Neuronal stem cell (in vitro differentiated cells): ENCODE results near the gene ZFAND2B.

Experiments used
- DNase-seq: peaks from one replicate; pipeline ENCODE4 v3.0.0-alpha.2; 2013; ENCODE audit warnings: low spot score
- H2AFZ ChIP-seq: one replicate; pipeline ENCODE4 v1.6.1; 2013; ENCODE audit warnings: mild to moderate bottlenecking, low read length, inconsistent platforms
- H2AK5ac ChIP-seq: 2 replicates; pipeline ENCODE4 v1.6.1; 2013; ENCODE audit warnings: low read depth, mild to moderate bottlenecking, inconsistent platforms, low read length, moderate library complexity, mixed read lengths
- H2BK120ac ChIP-seq: 2 replicates; pipeline ENCODE4 v1.6.1; 2013; ENCODE audit warnings: low read depth, mild to moderate bottlenecking, inconsistent platforms, low read length, moderate library complexity, mixed read lengths
- H2BK12ac ChIP-seq: one replicate; pipeline ENCODE4 v1.6.1; 2013; ENCODE audit warnings: low read length, inconsistent platforms
- H2BK15ac ChIP-seq: 2 replicates; pipeline ENCODE4 v1.6.1; 2013; ENCODE audit warnings: mild to moderate bottlenecking, low read length, inconsistent platforms, mixed read lengths
- H2BK5ac ChIP-seq: one replicate; pipeline ENCODE4 v1.6.1; 2013; ENCODE audit warnings: inconsistent platforms, mild to moderate bottlenecking, low read length, moderate library complexity
- H3K14ac ChIP-seq: one replicate; pipeline ENCODE4 v1.6.1; 2013; ENCODE audit warnings: low read length, inconsistent platforms
- H3K18ac ChIP-seq: 2 replicates; pipeline ENCODE4 v1.6.1; 2013; ENCODE audit warnings: low read length, inconsistent platforms
- H3K23ac ChIP-seq: 2 replicates; pipeline ENCODE4 v1.6.1; 2013; ENCODE audit warnings: low read depth, mild to moderate bottlenecking, mixed read lengths, low read length, inconsistent platforms; ENCODE audit not compliant: poor library complexity
- H3K27ac ChIP-seq: replicated peaks from 3 replicates; pipeline ENCODE4 v1.5.1; 2013; ENCODE audit warnings: low read length, inconsistent platforms
- H3K27me3 ChIP-seq, 3 experiments: 2 replicates each; pipeline ENCODE4 v1.6.1; 2013; ENCODE audit warnings: low read length in 3 of 3, mild to moderate bottlenecking in 2 of 3, inconsistent platforms in 1 of 3, low read depth in 1 of 3, mixed read lengths in 1 of 3, moderate library complexity in 1 of 3; ENCODE audit not compliant: control insufficient read depth in 3 of 3, insufficient read depth in 3 of 3
- H3K36me3 ChIP-seq, 2 donors: replicated peaks in 1 of 2; 2 replicates each; pipeline ENCODE4 v1.6.1; 2013; ENCODE audit warnings: low read length in 2 of 2; ENCODE audit not compliant: control insufficient read depth in 2 of 2, insufficient read depth in 2 of 2
- H3K4ac ChIP-seq: 2 replicates; pipeline ENCODE4 v1.6.1; 2013; ENCODE audit warnings: inconsistent platforms, mild to moderate bottlenecking, low read length, moderate library complexity
- H3K4me1 ChIP-seq, 2 donors: 1 replicate in 1 of 2; 2 replicates in 1 of 2; pipeline ENCODE4 v1.6.1; 2013; ENCODE audit warnings: low read length in 2 of 2, low read depth in 1 of 2; ENCODE audit not compliant: control insufficient read depth in 2 of 2, insufficient read depth in 1 of 2
- H3K4me2 ChIP-seq: one replicate; pipeline ENCODE4 v1.6.1; 2013; ENCODE audit warnings: mild to moderate bottlenecking, low read length, inconsistent platforms; ENCODE audit not compliant: insufficient read depth, poor library complexity, severe bottlenecking
- H3K4me3 ChIP-seq, 2 donors: 2 replicates each; pipeline ENCODE4 v1.5.1; 2013; ENCODE audit warnings: low read length in 2 of 2, mild to moderate bottlenecking in 2 of 2, inconsistent platforms in 1 of 2, moderate library complexity in 1 of 2
- H3K79me1 ChIP-seq: one replicate; pipeline ENCODE4 v1.6.1; 2013; ENCODE audit warnings: low read depth, mild to moderate bottlenecking, inconsistent platforms, low read length, moderate library complexity
- H3K9ac ChIP-seq: one replicate; pipeline ENCODE4 v1.6.1; 2013; ENCODE audit warnings: mild to moderate bottlenecking, low read depth, low read length, inconsistent platforms; ENCODE audit not compliant: poor library complexity
- H3K9me3 ChIP-seq, 2 donors: replicated peaks in 1 of 2; 2 replicates each; pipeline versions ENCODE3 to v1.6.1; 2013; ENCODE audit warnings: low read length in 2 of 2, mild to moderate bottlenecking in 2 of 2, inconsistent platforms in 1 of 2, low read depth in 1 of 2, mixed read lengths in 1 of 2, moderate library complexity in 1 of 2; ENCODE audit not compliant: control insufficient read depth in 2 of 2, insufficient read depth in 1 of 2
- H4K8ac ChIP-seq: one replicate; pipeline ENCODE4 v1.6.1; 2013; ENCODE audit warnings: low read depth, mild to moderate bottlenecking, inconsistent platforms, low read length, moderate library complexity
- H4K91ac ChIP-seq: one replicate; pipeline ENCODE4 v1.6.1; 2013; ENCODE audit warnings: low read length, low read depth, mild to moderate bottlenecking, inconsistent platforms; ENCODE audit not compliant: poor library complexity
- WGBS, 2 donors: extraction: QIAGEN DNeasy Blood & Tissue Kit; methylation state at CpG; one replicate each; pipeline ENCODE4 v1.1.7; 2013; ENCODE audit warnings: missing lambda C conversion rate in 2 of 2, mixed read lengths in 1 of 2; ENCODE audit not compliant: insufficient read length in 2 of 2, insufficient replicate concordance in 1 of 2; ENCODE audit errors: extremely low coverage in 2 of 2; 5-methylcytosine and 5-hydroxymethylcytosine counted together

Gene ZFAND2B

GRCh38 chr2:219179601-219180465 is 26.7 kb upstream of the ZFAND2B start:
- no peak overlapping the region for H3K4me2 ChIP-seq

GRCh38 chr2:219180961-219181360 is 25.6 kb upstream of the ZFAND2B start:
- peaks cover 33 to 52% of the 10 kb centered on the region in 2 donors for H3K36me3 ChIP-seq
- no peak overlapping the region for H3K4ac ChIP-seq
- H3K27ac ChIP-seq = no peak overlapping the region
- peaks cover 7 to 8% of the 10 kb centered on the region in 2 donors for H3K4me1 ChIP-seq
- H3K14ac ChIP-seq = no peak overlapping the region
- no peak overlapping the region for H2AK5ac ChIP-seq
- peak overlapping the region; percentile 61 for H3K23ac ChIP-seq
- WGBS, 2 donors = no CpG with 5 or more reads among the region's 5 CpGs
- no peak overlapping the region for H3K18ac ChIP-seq
- no peaks in the 10 kb centered on the region for H3K27me3 ChIP-seq
- H2BK120ac ChIP-seq = no peak overlapping the region
- H3K4me2 ChIP-seq = no peak overlapping the region
- no peak for DNase-seq
- no peak overlapping the region for H3K9ac ChIP-seq
- peaks cover 5% of the 10 kb centered on the region for H3K79me1 ChIP-seq
- peak overlapping the region; percentile 26 for H2BK5ac ChIP-seq
- H3K9me3 ChIP-seq = no peaks in the 10 kb centered on the region
- H2BK15ac ChIP-seq = no peak overlapping the region
- no peak overlapping the region for H2AFZ ChIP-seq
- no peak overlapping the region for H2BK12ac ChIP-seq
- no peak overlapping the region for H4K8ac ChIP-seq
- H3K4me3 ChIP-seq = no peak overlapping the region
- H4K91ac ChIP-seq = no peak overlapping the region

More at GRCh38 chr2:219179601-219180465, 26.7 kb upstream of the ZFAND2B start:
- Histone ChIP-seq H4K91ac (no peak overlapping the region), H3K4me1 (peaks cover 8 to 9% of the 10 kb centered on the region in 2 donors), H3K23ac (no peak overlapping the region), H2BK5ac (no peak overlapping the region), H3K4me3 (no peak overlapping the region), H3K9ac (no peak overlapping the region), H3K27ac (no peak overlapping the region), H3K4ac (no peak overlapping the region), H3K79me1 (peaks cover 5% of the 10 kb centered on the region), H2BK15ac (no peak overlapping the region), H2AK5ac (no peak overlapping the region), H3K18ac (no peak overlapping the region), H4K8ac (no peak overlapping the region), H3K36me3 (peaks cover 35 to 54% of the 10 kb centered on the region in 2 donors), H3K14ac (no peak overlapping the region), H2AFZ (no peak overlapping the region), H2BK120ac (no peak overlapping the region), H3K27me3 (no peaks in the 10 kb centered on the region), H3K9me3 (no peaks in the 10 kb centered on the region), H2BK12ac (no peak overlapping the region)
- DNase-seq = no peak
- no CpG with 5 or more reads among the region's 9 CpGs for WGBS, 2 donors

GRCh38 chr2:219181531-219181930 is 25.1 kb upstream of the ZFAND2B start:
- Histone ChIP-seq H3K23ac (no peak overlapping the region), H3K27me3 (no peaks in the 10 kb centered on the region), H4K8ac (no peak overlapping the region), H3K9me3 (no peaks in the 10 kb centered on the region), H2BK120ac (no peak overlapping the region), H3K4me3 (no peak overlapping the region), H3K79me1 (peaks cover 2% of the 10 kb centered on the region), H3K14ac (no peak overlapping the region), H2BK5ac (peak overlapping the region; percentile 26), H3K4me1 (peaks cover 5 to 6% of the 10 kb centered on the region in 2 donors), H2AK5ac (no peak overlapping the region), H2AFZ (no peak overlapping the region), H3K9ac (no peak overlapping the region), H3K27ac (no peak overlapping the region), H4K91ac (no peak overlapping the region), H3K4ac (no peak overlapping the region), H3K18ac (no peak overlapping the region), H3K36me3 (peaks cover 33 to 52% of the 10 kb centered on the region in 2 donors), H3K4me2 (no peak overlapping the region), H2BK15ac (no peak overlapping the region), H2BK12ac (no peak overlapping the region)
- no peak for DNase-seq
- WGBS, 2 donors = no CpG with 5 or more reads among the region's 6 CpGs

- Histone ChIP-seq H3K4ac (no peak overlapping the region), H3K4me3 (no peak overlapping the region), H2BK120ac (no peak overlapping the region), H3K27me3 (no peaks in the 10 kb centered on the region), H3K9me3 (no peaks in the 10 kb centered on the region), H3K23ac (no peak overlapping the region), H3K18ac (no peak overlapping the region), H3K4me1 (peaks cover 5 to 6% of the 10 kb centered on the region in 2 donors), H4K8ac (no peak overlapping the region), H2BK12ac (no peak overlapping the region), H2BK5ac (no peak overlapping the region), H3K9ac (no peak overlapping the region), H2AK5ac (no peak overlapping the region), H3K4me2 (no peak overlapping the region), H2BK15ac (no peak overlapping the region), H3K14ac (no peak overlapping the region), H3K27ac (no peak overlapping the region), H4K91ac (no peak overlapping the region), H3K79me1 (peaks cover 2% of the 10 kb centered on the region), H3K36me3 (peaks cover 33 to 52% of the 10 kb centered on the region in 2 donors), H2AFZ (no peak overlapping the region)
- DNase-seq = no peak
- WGBS, 2 donors = no CpG with 5 or more reads among the region's 8 CpGs
Observed at GRCh38 chr2:219182331-219183150, 24.0 kb upstream of the ZFAND2B start.
